ENCODE data around the gene PTPN9. TPM values are rescaled to one million over a fixed set of nuclear protein-coding genes. Genes with fewer than 3 reads are reported as not detected.

Gene PTPN9
- total and polyA plus RNA-seq, 2 of the 4 experiments (the other 2 are of a cell fraction): 26.5 to 38.9 TPM

GRCh38 chr15:75455424-75455981 lies 123.6 kb downstream of the PTPN9 start:
- peak overlapping the region; percentile 89 for H3K27ac ChIP-seq (ENCODE audit: insufficient read depth, low read length)
- peak; percentile 16 for ATAC-seq (ENCODE audit: low read depth)
- H3K4me1 ChIP-seq (ENCODE audit: control insufficient read depth, insufficient read depth, low read length): peaks cover 11% of the 10 kb centered on the region
- intact Hi-C loops (cut with micrococcal nuclease): loop anchor here (10.0 kb wide), 1 partner anchor 431 kb away; the partner anchor contains the start of gene PPCDC
- peak overlapping the region; percentile 83 for H3K9ac ChIP-seq (ENCODE audit: low read depth, low read length)
- ChIA-PET POLR2A (ENCODE audit: unreplicated experiment) (interaction anchor here (0.6 kb wide), 1 partner anchor 45 kb away, joined by 9 read pairs; no protein-coding TSS in a partner anchor), CTCF (interaction anchor here (1.0 to 1.7 kb wide), 2 partner anchors 9 to 87 kb away, joined by 3 to 4 read pairs; partner anchors contain the start of gene MAN2C1)
- no peaks in the 10 kb centered on the region for H3K9me3 ChIP-seq (ENCODE audit: control insufficient read depth, insufficient read depth, low read length)
- no peaks in the 10 kb centered on the region for H3K27me3 ChIP-seq (ENCODE audit: control insufficient read depth, insufficient read depth, low read length)
- dilution Hi-C loops (cut with HindIII; ENCODE audit: low sequenced_read_pairs, unreplicated experiment): no loop called here
- H2BK15ac ChIP-seq (ENCODE audit: low read depth, low read length): peak overlapping the region; percentile 22; the same call in 1 of the 3 replicates
- peak overlapping the region; percentile 50 for H2AK9ac ChIP-seq (replicated peaks; ENCODE audit: low read depth, low read length, poor library complexity)
- H2BK5ac ChIP-seq (ENCODE audit: low read depth, low read length, poor library complexity, severe bottlenecking): peak overlapping the region; percentile 89
- no peak overlapping the region for H2BK20ac ChIP-seq (ENCODE audit: low read depth, low read length)
- peak overlapping the region; percentile 76 for H3K4ac ChIP-seq (ENCODE audit: low read depth, low read length)
- H3K4me3 ChIP-seq (ENCODE audit: insufficient read depth, low read depth, low read length): peak overlapping the region; percentile 60
- H3K79me1 ChIP-seq (ENCODE audit: low read depth in 1 of 2, low read length in 2 of 2): peaks cover 11 to 16% of the 10 kb centered on the region in 2 experiments; a peak in 3 of 4 replicates
- no peaks in the 10 kb centered on the region for H3K36me3 ChIP-seq (ENCODE audit: control insufficient read depth, insufficient read depth, low read length)
- H2AK5ac ChIP-seq (ENCODE audit: low read depth, low read length): no peak overlapping the region
- H4K20me1 ChIP-seq (ENCODE audit: insufficient read depth, low read length): peaks cover 12% of the 10 kb centered on the region
- peak overlapping the region; percentile 89 for H3K4me2 ChIP-seq (ENCODE audit: low read depth, low read length)
- WGBS, 2 experiments (ENCODE audit: extremely low coverage in 2 of 2, insufficient read length in 1 of 2): 2% methylated on average over 7 of the region's 48 CpGs; no CpG with 5 or more reads in 1 of the 2 experiments
- TF ChIP-seq MXI1 (IDR thresholded peaks at IDR 0.05; ENCODE audit: borderline replicate concordance, low read depth, low read length): peak; percentile 25; the same call in 1 of the 2 replicates
- TF ChIP-seq CHD1 (IDR thresholded peaks at IDR 0.05; ENCODE audit: low read depth, low read length): peak; percentile 66; the same call in 1 of the 2 replicates
- peak; percentile 52; the same call in 1 of the 2 replicates for TF ChIP-seq MAZ (IDR thresholded peaks at IDR 0.05; ENCODE audit: borderline replicate concordance, low read depth, low read length)
- TF ChIP-seq BHLHE40 (IDR thresholded peaks at IDR 0.05; ENCODE audit: low read depth, low read length): no peak
- no TSS peak for BruUV-seq (replicated peaks)
- peak overlapping the region; percentile 28 for H4K5ac ChIP-seq (ENCODE audit: low read depth, low read length)
- peak overlapping the region; percentile 84; the same call in 1 of the 2 replicates for H3K23ac ChIP-seq (ENCODE audit: low read depth, low read length)
- peaks cover 3% of the 10 kb centered on the region; the same call in 1 of the 2 replicates for H3K9me1 ChIP-seq (ENCODE audit: insufficient read depth, low read length)
- H3K14ac ChIP-seq (replicated peaks; ENCODE audit: low read depth, low read length): peak overlapping the region; percentile 70
- H4K91ac ChIP-seq (ENCODE audit: insufficient read depth, low read depth, low read length): peak overlapping the region; percentile 65; the same call in 1 of the 2 replicates
- in situ Hi-C loops (cut with MboI; ENCODE audit: low sequenced_read_pairs): no loop called here
- peak overlapping the region; percentile 91 for H2AFZ ChIP-seq (replicated peaks; ENCODE audit: low read length, poor library complexity)
- peak overlapping the region; percentile 81; the same call in 1 of the 2 replicates for H3K56ac ChIP-seq (ENCODE audit: extremely low read depth, insufficient read depth, low read length)
- peak overlapping the region; percentile 58 to 85; a peak in 3 of 4 replicates for H4K8ac ChIP-seq (ENCODE audit: low read depth in 2 of 2, low read length in 2 of 2)
- peak; percentile 65 for DNase-seq
- peak overlapping the region; percentile 44; the same call in 1 of the 2 replicates for H2BK120ac ChIP-seq (ENCODE audit: low read depth, low read length)
- H3K18ac ChIP-seq (ENCODE audit: low read depth, low read length): peak overlapping the region; percentile 57
